Measurements from ENCODE around the gene SCN4A. TPM values are rescaled to one million over a fixed set of nuclear protein-coding genes. Genes with fewer than 3 reads are reported as not detected.

SCN4A gene
- total RNA-seq, 4 donors from 2014 or later = 0.80 to 1.5 (median 0.81) TPM

- WGBS, 2 donors = 93 to 95% methylated on average over 10 to 12 of the region's 14 CpGs
- TF ChIP-seq CTCF (IDR thresholded peaks at IDR 0.05) (no peak), POLR2A (IDR thresholded peaks at IDR 0.05) (no peak)
- DNase-seq (ENCODE audit: low spot score in 2 of 2) = no peak
- no peak overlapping the region for H3K4me3 ChIP-seq (ENCODE audit: low read depth, poor library complexity, severe bottlenecking)
- intact Hi-C loops (cut with DNase I; ENCODE audit: low total_unique reads) = no loop called here
Observed at GRCh38 chr17:63940584-63940983, 32.1 kb downstream of the SCN4A start.

GRCh38 chr17:63939884-63940283 lies 32.8 kb downstream of the SCN4A start:
- intact Hi-C loops (cut with DNase I; ENCODE audit: low total_unique reads) = no loop called here
- DNase-seq (ENCODE audit: low spot score in 2 of 2) = no peak
- no peak for TF ChIP-seq CTCF (IDR thresholded peaks at IDR 0.05)
- no peak for TF ChIP-seq POLR2A (IDR thresholded peaks at IDR 0.05)
- WGBS, 2 donors = 80 to 86% methylated on average over 6 of the region's 6 CpGs
- no peak overlapping the region for H3K4me3 ChIP-seq (ENCODE audit: low read depth, poor library complexity, severe bottlenecking)

GRCh38 chr17:63939401-63939800 lies 33.3 kb downstream of the SCN4A start:
- intact Hi-C loops (cut with DNase I; ENCODE audit: low total_unique reads) = no loop called here
- TF ChIP-seq CTCF (IDR thresholded peaks at IDR 0.05) = no peak
- TF ChIP-seq POLR2A (IDR thresholded peaks at IDR 0.05) = no peak
- H3K4me3 ChIP-seq (ENCODE audit: low read depth, poor library complexity, severe bottlenecking) = no peak overlapping the region
- WGBS, 2 donors = 87 to 93% methylated on average over 9 of the region's 9 CpGs
- no peak for DNase-seq (ENCODE audit: low spot score in 2 of 2)

- intact Hi-C loops (cut with DNase I; ENCODE audit: low total_unique reads) = no loop called here
- H3K4me3 ChIP-seq (ENCODE audit: low read depth, poor library complexity, severe bottlenecking) = no peak overlapping the region
- no peak for DNase-seq (ENCODE audit: low spot score in 2 of 2)
- TF ChIP-seq POLR2A (IDR thresholded peaks at IDR 0.05) (no peak), CTCF (IDR thresholded peaks at IDR 0.05) (no peak)
- 92 to 97% methylated on average over 4 of the region's 4 CpGs for WGBS, 2 donors
Observed at GRCh38 chr17:63937920-63938319, 34.8 kb downstream of the SCN4A start.

GRCh38 chr17:63937319-63937718 lies 35.4 kb downstream of the SCN4A start:
- DNase-seq (ENCODE audit: low spot score in 2 of 2) = no peak
- TF ChIP-seq CTCF (IDR thresholded peaks at IDR 0.05) (no peak), POLR2A (IDR thresholded peaks at IDR 0.05) (no peak)
- intact Hi-C loops (cut with DNase I; ENCODE audit: low total_unique reads) = no loop called here
- WGBS, 2 donors = 90 to 92% methylated on average over 6 of the region's 6 CpGs
- H3K4me3 ChIP-seq (ENCODE audit: low read depth, poor library complexity, severe bottlenecking) = no peak overlapping the region
